K562 (cell line): ENCODE results near the gene LHX3. TPM values are rescaled to one million over a fixed set of nuclear protein-coding genes. Genes with fewer than 3 reads are reported as not detected.

Experiments
- ATAC-seq: fragments of 200-7000 bp; cut with Tn5 transposase; 3 replicates; pipeline ENCODE4 v1.9.1; 2020; ENCODE audit warnings: moderate library complexity
- BruUV-seq: library from RNA; stranded (reverse); fragments of 400-500 nt; replicated peaks from 2 replicates; lab custom pipeline; 2021; lab: Mats Ljungman, UMichigan
- CTCF ChIA-PET: fragments of 300-600 bp; formaldehyde crosslinking; extraction: SDS; loops from one replicate; lab custom pipeline; 2021; ENCODE audit warnings: low intra/inter-chr PET ratio; lab: Yijun Ruan, JAX
- POLR2A ChIA-PET: fragments of 300-600, 350-650 bp; sonication (Branson Sonifier 250); formaldehyde crosslinking; extraction: SDS; loops from one replicate; lab custom pipeline; 2021; ENCODE audit warnings: antibody characterized with exemption, inconsistent platforms; lab: Yijun Ruan, JAX
- DNase-seq, 4 experiments: peaks; one replicate each; pipeline versions ENCODE4 v3.0.0 to v3.0.0-alpha.2; 2011 to 2018; ENCODE audit warnings: low spot score in 3 of 4, mixed read lengths in 3 of 4; ENCODE audit errors: extremely low read depth in 1 of 4
- FAIRE-seq: peaks from 2 replicates; lab custom pipeline; 2011; peaks lifted over from hg19 to GRCh38; lab: Jason Lieb, UNC
- H2AFZ ChIP-seq: 2 replicates; pipeline ENCODE4 v1.6.0; 2011; ENCODE audit warnings: low read depth, low read length, control low read depth, inconsistent platforms
- H3K27ac ChIP-seq: fragments of 200-600 bp; 3 replicates; pipeline ENCODE4 v1.8.0; 2011; ENCODE audit warnings: low read depth, mild to moderate bottlenecking, control low read depth, inconsistent platforms, low read length, moderate library complexity, mixed read lengths; ENCODE audit errors: extremely low read depth
- H3K27me3 ChIP-seq, 2 experiments: fragments of 300-600 bp in 1 of 2; 2 replicates in 1 of 2; 3 replicates in 1 of 2; pipeline versions ENCODE4 v1.6.0 to v1.8.0; 2011; ENCODE audit warnings: inconsistent platforms in 2 of 2, low read length in 2 of 2, mild to moderate bottlenecking in 1 of 2, mixed read lengths in 1 of 2, moderate library complexity in 1 of 2; ENCODE audit not compliant: control insufficient read depth in 2 of 2, insufficient read depth in 2 of 2
- H3K36me3 ChIP-seq: fragments of 300-600 bp; 3 replicates; pipeline ENCODE4 v1.8.0; 2011; ENCODE audit warnings: mild to moderate bottlenecking, low read length, inconsistent platforms; ENCODE audit not compliant: control insufficient read depth, insufficient read depth
- H3K4me1 ChIP-seq, 2 experiments: fragments of 200-600 bp in 1 of 2; replicated peaks in 1 of 2; 2 replicates in 1 of 2; 3 replicates in 1 of 2; pipeline versions ENCODE4 v1.5.1 to v1.8.0; 2011; ENCODE audit warnings: inconsistent platforms in 2 of 2, low read length in 2 of 2, mild to moderate bottlenecking in 1 of 2, mixed read lengths in 1 of 2, moderate library complexity in 1 of 2; ENCODE audit not compliant: control insufficient read depth in 2 of 2, insufficient read depth in 2 of 2
- H3K4me2 ChIP-seq: 2 replicates; pipeline ENCODE4 v1.6.1; 2011; ENCODE audit warnings: low read length, control low read depth, inconsistent platforms, mixed read lengths; ENCODE audit not compliant: insufficient read depth
- H3K4me3 ChIP-seq: fragments of 200-600 bp; sonication (generic), shearing (Covaris generic); 2 replicates; pipeline ENCODE4 v1.5.1; 2016; ENCODE audit warnings: control low read depth, inconsistent platforms
- H3K79me2 ChIP-seq: fragments of 200-600 bp; 3 replicates; pipeline ENCODE4 v1.8.0; 2011; ENCODE audit warnings: low read length, inconsistent platforms; ENCODE audit not compliant: control insufficient read depth, insufficient read depth
- H3K9ac ChIP-seq, 2 experiments: 2 replicates each; pipeline versions ENCODE4 v1.6.0 to v1.6.1; 2011; ENCODE audit warnings: low read depth in 2 of 2, low read length in 2 of 2, control low read depth in 1 of 2, inconsistent platforms in 1 of 2, mild to moderate bottlenecking in 1 of 2, mixed read lengths in 1 of 2; ENCODE audit not compliant: insufficient read depth in 1 of 2
- H3K9me1 ChIP-seq: one replicate; pipeline ENCODE4 v1.6.0; 2011; ENCODE audit warnings: inconsistent platforms, mild to moderate bottlenecking, low read length, moderate library complexity; ENCODE audit not compliant: control insufficient read depth, insufficient read depth
- H3K9me3 ChIP-seq: replicated peaks from 2 replicates; pipeline ENCODE4 v1.5.1; 2011; ENCODE audit warnings: low read depth, low read length, inconsistent platforms; ENCODE audit not compliant: control insufficient read depth, insufficient read depth
- H4K20me1 ChIP-seq: replicated peaks from 2 replicates; pipeline ENCODE4 v1.6.1; 2011; ENCODE audit warnings: low read length, inconsistent platforms, mixed read lengths; ENCODE audit not compliant: control insufficient read depth, insufficient read depth
- ARID2 ChIP-seq: fragments of 450-650 bp; IDR thresholded peaks from 2 replicates; pipeline ENCODE4 v1.6.1; 2017; ENCODE audit warnings: antibody characterized with exemption, mild to moderate bottlenecking
- CHD1 ChIP-seq: fragments of 200-600 bp; sonication (generic); IDR thresholded peaks from one replicate; pipeline ENCODE4 v1.6.1; 2012; ENCODE audit warnings: mild to moderate bottlenecking, moderate library complexity, low read length, inconsistent platforms
- HNRNPH1 ChIP-seq: fragments of 200-400 bp; formaldehyde crosslinking; optimal IDR thresholded peaks from 2 replicates; pipeline ENCODE3; 2017; ENCODE audit warnings: low read depth, mild to moderate bottlenecking, low read length, moderate library complexity
- NR4A1 ChIP-seq, 2 experiments: fragments of 250-450 bp in 1 of 2; fragments of 450-650 bp in 1 of 2; sonication (Bioruptor Pico) in 1 of 2; IDR thresholded peaks; 2 replicates each; pipeline versions ENCODE4 v1.4.0 to v1.6.1; 2016 to 2020; ENCODE audit warnings: mild to moderate bottlenecking in 2 of 2, missing compliant biosample characterization in 1 of 2, missing genetic modification characterization in 1 of 2, moderate library complexity in 1 of 2
- ZBTB8A ChIP-seq: fragments of 450-650 bp; IDR thresholded peaks from 2 replicates; pipeline ENCODE4 v1.6.1; 2018; ENCODE audit warnings: mild to moderate bottlenecking, moderate library complexity; ENCODE audit not compliant: partially characterized antibody
- ZNF584 ChIP-seq: fragments of 200-800 bp; sonication (Bioruptor generic); IDR thresholded peaks from 2 replicates; pipeline ENCODE4 v1.6.1; 2016; ENCODE audit warnings: low read depth, mild to moderate bottlenecking, missing genetic modification characterization, missing compliant biosample characterization
- WGBS: fragments of 100-300 bp; shearing (Covaris generic); methylation state at CpG from one replicate; pipeline ENCODE4 v1.1.6; 2016; ENCODE audit warnings: low coverage, mixed read lengths; ENCODE audit not compliant: insufficient coverage; ENCODE audit errors: missing lambda C conversion rate; 5-methylcytosine and 5-hydroxymethylcytosine counted together
- in situ Hi-C: fragments of 300-500 bp; cut with MboI; formaldehyde crosslinking; loops from 4 replicates; pipeline ENCODE4 v1.15.0; 2018; ENCODE audit warnings: inconsistent platforms, mixed read lengths
- intact Hi-C: fragments of 100-400 bp; cut with micrococcal nuclease; formaldehyde crosslinking; loops from 2 replicates; pipeline ENCODE4 v1.14.2; 2022
- polyA plus RNA-seq, 8 experiments: library from polyadenylated mRNA; depleted of rRNA in 4 of 8; stranded (reverse) in 5 of 8; unstranded in 3 of 8; fragments of >200 nt; fragmentation: Nextera tagmentation in 2 of 8; fragmentation: Illumina TruSeq in 1 of 8; extraction: Ambion mirVana in 2 of 8; extraction: Trizol in 1 of 8; gene quantifications; 2 replicates each; pipeline versions ENCODE4 v1.2.1 to v1.2.3, GENCODE V29; 2011 to 2014; ENCODE audit warnings: inconsistent platforms in 1 of 8, missing spikeins in 1 of 8
- total RNA-seq, 7 experiments: library from RNA; depleted of rRNA in 6 of 7; stranded (reverse); fragments of >200 nt in 6 of 7; fragmentation: Illumina TruSeq in 2 of 7; extraction: Trizol in 2 of 7; gene quantifications; 2 replicates each; pipeline versions ENCODE4 v1.2.1 to v1.2.3, GENCODE V29; 2011 to 2021; ENCODE audit warnings: low replicate concordance in 1 of 7
- TF ChIP-seq, protein P1 (sequence below): fragments of 450-650 bp; IDR thresholded peaks from 2 replicates; pipeline ENCODE4 v1.6.1; 2018; ENCODE audit not compliant: partially characterized antibody
- TF ChIP-seq, protein P2 (sequence below): fragments of 450-650 bp; IDR thresholded peaks from 2 replicates; pipeline ENCODE4 v1.6.1; 2017; ENCODE audit warnings: antibody characterized with exemption, mild to moderate bottlenecking

Gene LHX3
- total and polyA plus RNA-seq, 9 of the 15 experiments (the other 6 are each of a cell fraction or from before 2014, with no cell fraction given), result 0.09 TPM; not detected in 8

DNA sequence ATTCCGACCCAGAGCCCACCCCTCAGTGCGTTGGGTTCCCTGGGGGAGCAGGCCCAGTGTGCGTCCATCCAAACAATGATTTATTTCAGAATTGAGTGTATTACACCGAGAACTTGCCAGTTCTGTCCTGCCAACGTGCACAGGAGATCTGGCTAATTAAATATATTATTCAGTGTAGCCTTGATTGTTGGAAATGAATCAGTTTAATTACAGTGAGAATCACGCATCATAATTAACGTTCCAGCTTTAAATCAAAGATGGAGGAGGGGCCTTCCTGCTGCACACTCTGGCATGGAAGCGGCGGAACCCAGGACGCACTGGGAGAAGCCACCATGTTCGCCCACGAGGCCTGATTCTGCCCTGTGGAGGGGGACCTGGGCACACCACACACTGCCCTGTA is 55.6 kb downstream of the LHX3 start:
- intact Hi-C loops (no loop called here), in situ Hi-C loops (no loop called here)
- H3K4me2 ChIP-seq, result no peak overlapping the region
- H3K36me3 ChIP-seq, result no peaks in the 10 kb centered on the region
- ATAC-seq (no peak), DNase-seq (no peak), FAIRE-seq (no peak)
- no TSS peak for BruUV-seq
- no peaks in the 10 kb centered on the region for H3K79me2 ChIP-seq
- no peak overlapping the region for H2AFZ ChIP-seq
- peaks cover 0 to 52% of the 10 kb centered on the region in 2 experiments; a peak in 2 of 5 replicates for H3K4me1 ChIP-seq
- ChIA-PET CTCF (no interaction called here), POLR2A (no interaction called here)
- no peaks in the 10 kb centered on the region for H3K9me3 ChIP-seq
- TF ChIP-seq ZBTB8A (no peak), ZNF584 (CRISPR knock-in tag) (no peak), NR4A1 (CRISPR knock-in tag; IDR thresholded peaks at IDR 0.05) (no peak), NR4A1 (tag; IDR thresholded peaks at IDR 0.05) (no peak), HNRNPH1 (no peak), ARID2 (no peak), CHD1 (no peak)
- TF ChIP-seq, protein P1, sequence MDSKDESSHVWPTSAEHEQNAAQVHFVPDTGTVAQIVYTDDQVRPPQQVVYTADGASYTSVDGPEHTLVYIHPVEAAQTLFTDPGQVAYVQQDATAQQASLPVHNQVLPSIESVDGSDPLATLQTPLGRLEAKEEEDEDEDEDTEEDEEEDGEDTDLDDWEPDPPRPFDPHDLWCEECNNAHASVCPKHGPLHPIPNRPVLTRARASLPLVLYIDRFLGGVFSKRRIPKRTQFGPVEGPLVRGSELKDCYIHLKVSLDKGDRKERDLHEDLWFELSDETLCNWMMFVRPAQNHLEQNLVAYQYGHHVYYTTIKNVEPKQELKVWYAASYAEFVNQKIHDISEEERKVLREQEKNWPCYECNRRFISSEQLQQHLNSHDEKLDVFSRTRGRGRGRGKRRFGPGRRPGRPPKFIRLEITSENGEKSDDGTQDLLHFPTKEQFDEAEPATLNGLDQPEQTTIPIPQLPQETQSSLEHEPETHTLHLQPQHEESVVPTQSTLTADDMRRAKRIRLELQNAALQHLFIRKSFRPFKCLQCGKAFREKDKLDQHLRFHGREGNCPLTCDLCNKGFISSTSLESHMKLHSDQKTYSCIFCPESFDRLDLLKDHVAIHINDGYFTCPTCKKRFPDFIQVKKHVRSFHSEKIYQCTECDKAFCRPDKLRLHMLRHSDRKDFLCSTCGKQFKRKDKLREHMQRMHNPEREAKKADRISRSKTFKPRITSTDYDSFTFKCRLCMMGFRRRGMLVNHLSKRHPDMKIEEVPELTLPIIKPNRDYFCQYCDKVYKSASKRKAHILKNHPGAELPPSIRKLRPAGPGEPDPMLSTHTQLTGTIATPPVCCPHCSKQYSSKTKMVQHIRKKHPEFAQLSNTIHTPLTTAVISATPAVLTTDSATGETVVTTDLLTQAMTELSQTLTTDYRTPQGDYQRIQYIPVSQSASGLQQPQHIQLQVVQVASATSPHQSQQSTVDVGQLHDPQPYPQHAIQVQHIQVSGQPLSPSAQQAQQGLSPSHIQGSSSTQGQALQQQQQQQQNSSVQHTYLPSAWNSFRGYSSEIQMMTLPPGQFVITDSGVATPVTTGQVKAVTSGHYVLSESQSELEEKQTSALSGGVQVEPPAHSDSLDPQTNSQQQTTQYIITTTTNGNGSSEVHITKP, result no peak
- TF ChIP-seq, protein P2, sequence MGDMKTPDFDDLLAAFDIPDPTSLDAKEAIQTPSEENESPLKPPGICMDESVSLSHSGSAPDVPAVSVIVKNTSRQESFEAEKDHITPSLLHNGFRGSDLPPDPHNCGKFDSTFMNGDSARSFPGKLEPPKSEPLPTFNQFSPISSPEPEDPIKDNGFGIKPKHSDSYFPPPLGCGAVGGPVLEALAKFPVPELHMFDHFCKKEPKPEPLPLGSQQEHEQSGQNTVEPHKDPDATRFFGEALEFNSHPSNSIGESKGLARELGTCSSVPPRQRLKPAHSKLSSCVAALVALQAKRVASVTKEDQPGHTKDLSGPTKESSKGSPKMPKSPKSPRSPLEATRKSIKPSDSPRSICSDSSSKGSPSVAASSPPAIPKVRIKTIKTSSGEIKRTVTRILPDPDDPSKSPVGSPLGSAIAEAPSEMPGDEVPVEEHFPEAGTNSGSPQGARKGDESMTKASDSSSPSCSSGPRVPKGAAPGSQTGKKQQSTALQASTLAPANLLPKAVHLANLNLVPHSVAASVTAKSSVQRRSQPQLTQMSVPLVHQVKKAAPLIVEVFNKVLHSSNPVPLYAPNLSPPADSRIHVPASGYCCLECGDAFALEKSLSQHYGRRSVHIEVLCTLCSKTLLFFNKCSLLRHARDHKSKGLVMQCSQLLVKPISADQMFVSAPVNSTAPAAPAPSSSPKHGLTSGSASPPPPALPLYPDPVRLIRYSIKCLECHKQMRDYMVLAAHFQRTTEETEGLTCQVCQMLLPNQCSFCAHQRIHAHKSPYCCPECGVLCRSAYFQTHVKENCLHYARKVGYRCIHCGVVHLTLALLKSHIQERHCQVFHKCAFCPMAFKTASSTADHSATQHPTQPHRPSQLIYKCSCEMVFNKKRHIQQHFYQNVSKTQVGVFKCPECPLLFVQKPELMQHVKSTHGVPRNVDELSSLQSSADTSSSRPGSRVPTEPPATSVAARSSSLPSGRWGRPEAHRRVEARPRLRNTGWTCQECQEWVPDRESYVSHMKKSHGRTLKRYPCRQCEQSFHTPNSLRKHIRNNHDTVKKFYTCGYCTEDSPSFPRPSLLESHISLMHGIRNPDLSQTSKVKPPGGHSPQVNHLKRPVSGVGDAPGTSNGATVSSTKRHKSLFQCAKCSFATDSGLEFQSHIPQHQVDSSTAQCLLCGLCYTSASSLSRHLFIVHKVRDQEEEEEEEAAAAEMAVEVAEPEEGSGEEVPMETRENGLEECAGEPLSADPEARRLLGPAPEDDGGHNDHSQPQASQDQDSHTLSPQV, result no peak
- 0 out of 4 replicates have a peak overlapping the region, but pooled peaks of 1 of the 2 experiments have one; percentile 20 for H3K9ac ChIP-seq
- H3K27me3 ChIP-seq, result peaks cover 24 to 47% of the 10 kb centered on the region in 2 experiments; a peak in 4 of 5 replicates
- WGBS, result 25% methylated on average over 12 of the region's 12 CpGs
- H4K20me1 ChIP-seq, result peaks cover 8% of the 10 kb centered on the region
- H3K9me1 ChIP-seq, result peaks cover 2% of the 10 kb centered on the region
- no peak overlapping the region for H3K4me3 ChIP-seq
- no peak overlapping the region for H3K27ac ChIP-seq
